Measurements from ENCODE around the gene PRRX2. TPM values are rescaled to one million over a fixed set of nuclear protein-coding genes. Genes with fewer than 3 reads are reported as not detected.

Gene PRRX2
- total RNA-seq, 4 donors from 2014 or later = 9.6 to 32.1 (median 14.9) TPM

GRCh38 chr9:129695870-129696269 lies 30.4 kb downstream of the PRRX2 start:
- WGBS, 2 donors = 54 to 67% methylated on average over 3 of the region's 3 CpGs
- peaks cover 0 to 38% of the 10 kb centered on the region in 2 donors for H3K27me3 ChIP-seq
- no peak for DNase-seq (ENCODE audit: low spot score in 2 of 2)
- H3K27ac ChIP-seq = peak overlapping the region in 1 of 4 donors; percentile 49
- H3K4me3 ChIP-seq = no peak overlapping the region
- TF ChIP-seq CTCF (IDR thresholded peaks at IDR 0.05) = no peak
- no peak for TF ChIP-seq EP300 (IDR thresholded peaks at IDR 0.05)
- TF ChIP-seq POLR2A (IDR thresholded peaks at IDR 0.05) = no peak
- no peaks in the 10 kb centered on the region for H3K36me3 ChIP-seq
- H3K9me3 ChIP-seq = no peaks in the 10 kb centered on the region
- peaks cover 0 to 23% (median 0%) of the 10 kb centered on the region in 4 donors for H3K4me1 ChIP-seq

GRCh38 chr9:129696944-129697655 lies 31.7 kb downstream of the PRRX2 start:
- no peaks in the 10 kb centered on the region for H3K36me3 ChIP-seq
- H3K27ac ChIP-seq = peak overlapping the region; percentile 59 to 84 (median 74)
- TF ChIP-seq POLR2A (IDR thresholded peaks at IDR 0.05) = no peak
- TF ChIP-seq CTCF (IDR thresholded peaks at IDR 0.05) = no peak
- TF ChIP-seq EP300 (IDR thresholded peaks at IDR 0.05) = no peak
- peaks cover 0 to 38% of the 10 kb centered on the region in 2 donors for H3K27me3 ChIP-seq
- H3K9me3 ChIP-seq = no peaks in the 10 kb centered on the region
- DNase-seq (ENCODE audit: low spot score in 2 of 2) = no peak
- H3K4me1 ChIP-seq = peaks cover 0 to 26% (median 0%) of the 10 kb centered on the region in 4 donors
- 8 to 15% methylated on average over 19 to 21 of the region's 71 CpGs for WGBS, 2 donors
- peak overlapping the region; percentile 28 to 57 (median 32) for H3K4me3 ChIP-seq

- peaks cover 0 to 38% of the 10 kb centered on the region in 2 donors for H3K27me3 ChIP-seq
- 1 to 2% methylated on average over 16 to 18 of the region's 25 CpGs for WGBS, 2 donors
- H3K4me1 ChIP-seq = peaks cover 0 to 33% (median 0%) of the 10 kb centered on the region in 4 donors
- DNase-seq (ENCODE audit: low spot score in 2 of 2) = peak; percentile 19 to 52
- no peaks in the 10 kb centered on the region for H3K9me3 ChIP-seq
- TF ChIP-seq CTCF (IDR thresholded peaks at IDR 0.05) (no peak), EP300 (IDR thresholded peaks at IDR 0.05) (peak in 1 of 2 donors; percentile 34)
- H3K4me3 ChIP-seq = peak overlapping the region; percentile 28 to 57 (median 32)
- H3K27ac ChIP-seq = peak overlapping the region; percentile 59 to 84 (median 74)
- H3K36me3 ChIP-seq = no peaks in the 10 kb centered on the region
Observed at GRCh38 chr9:129697656-129698253, 32.3 kb downstream of the PRRX2 start.

GRCh38 chr9:129698254-129698757 lies 32.9 kb downstream of the PRRX2 start:
- no peaks in the 10 kb centered on the region for H3K36me3 ChIP-seq
- H3K27me3 ChIP-seq = peaks cover 0 to 38% of the 10 kb centered on the region in 2 donors
- DNase-seq (ENCODE audit: low spot score in 2 of 2) = peak; percentile 34 to 50
- TF ChIP-seq EP300 (IDR thresholded peaks at IDR 0.05) = peak in 1 of 2 donors; percentile 36
- TF ChIP-seq CTCF (IDR thresholded peaks at IDR 0.05) = no peak
- H3K4me1 ChIP-seq = peaks cover 0 to 38% (median 0%) of the 10 kb centered on the region in 4 donors
- peak overlapping the region in 2 of 4 donors; percentile 28 to 57 for H3K4me3 ChIP-seq
- H3K9me3 ChIP-seq = no peaks in the 10 kb centered on the region
- peak overlapping the region; percentile 59 to 84 (median 74) for H3K27ac ChIP-seq
- WGBS, 2 donors = 37 to 62% methylated on average over 11 to 15 of the region's 17 CpGs

- Histone ChIP-seq H3K27ac (no peak overlapping the region), H3K4me1 (peaks cover 0 to 53% (median 0%) of the 10 kb centered on the region in 4 donors), H3K27me3 (peaks cover 0 to 37% of the 10 kb centered on the region in 2 donors), H3K36me3 (no peaks in the 10 kb centered on the region), H3K4me3 (no peak overlapping the region), H3K9me3 (no peaks in the 10 kb centered on the region)
- 68 to 74% methylated on average over 11 of the region's 11 CpGs for WGBS, 2 donors
- TF ChIP-seq POLR2A (IDR thresholded peaks at IDR 0.05) = no peak
- no peak for TF ChIP-seq CTCF (IDR thresholded peaks at IDR 0.05)
- no peak for TF ChIP-seq EP300 (IDR thresholded peaks at IDR 0.05)
- DNase-seq (ENCODE audit: low spot score in 2 of 2) = no peak
Observed at GRCh38 chr9:129701054-129701453, 35.6 kb downstream of the PRRX2 start.
